IMR-90 (cell line): ENCODE data around the gene SRSF2. TPM values are rescaled to one million over a fixed set of nuclear protein-coding genes. Genes with fewer than 3 reads are reported as not detected.

Experiments used
- ATAC-seq: fragments of 200-7000 bp; cut with Tn5 transposase; 2 replicates; pipeline ENCODE4 v1.9.1; 2020; ENCODE audit warnings: low read depth, mild to moderate bottlenecking, moderate library complexity
- BruUV-seq: library from RNA; stranded (reverse); fragments of 400-500 nt; replicated peaks from 2 replicates; lab custom pipeline; 2021; lab: Mats Ljungman, UMichigan
- CTCF ChIA-PET: fragments of 300-600 bp; formaldehyde crosslinking; extraction: SDS; loops from one replicate; lab custom pipeline; 2021; ENCODE audit warnings: antibody characterized with exemption; lab: Yijun Ruan, JAX
- POLR2A ChIA-PET: fragments of 300-600 bp; sonication (Branson Sonifier 250); formaldehyde crosslinking; loops from one replicate; lab custom pipeline; 2022; ENCODE audit warnings: antibody characterized with exemption; ENCODE audit not compliant: unreplicated experiment; lab: Charles Lee
- DNase-seq: peaks from one replicate; pipeline ENCODE4 v3.0.0; 2013
- H2AFZ ChIP-seq: replicated peaks from 2 replicates; pipeline ENCODE3; 2013; ENCODE audit warnings: low read length, mild to moderate bottlenecking; ENCODE audit not compliant: poor library complexity
- H2AK5ac ChIP-seq: 2 replicates; pipeline ENCODE4 v1.6.1; 2013; ENCODE audit warnings: low read depth, low read length, inconsistent platforms
- H2AK9ac ChIP-seq: replicated peaks from 2 replicates; pipeline ENCODE3; 2013; ENCODE audit warnings: mild to moderate bottlenecking, low read depth, low read length, moderate library complexity; ENCODE audit not compliant: poor library complexity
- H2BK120ac ChIP-seq: 2 replicates; pipeline ENCODE4 v1.6.1; 2013; ENCODE audit warnings: low read depth, low read length, inconsistent platforms
- H2BK15ac ChIP-seq: 3 replicates; pipeline ENCODE4 v1.6.1; 2013; ENCODE audit warnings: low read depth, low read length, inconsistent platforms
- H2BK20ac ChIP-seq: 2 replicates; pipeline ENCODE4 v1.6.1; 2013; ENCODE audit warnings: low read depth, mild to moderate bottlenecking, inconsistent platforms, low read length, moderate library complexity
- H2BK5ac ChIP-seq: 2 replicates; pipeline ENCODE4 v1.6.1; 2013; ENCODE audit warnings: mild to moderate bottlenecking, low read depth, low read length, inconsistent platforms; ENCODE audit not compliant: poor library complexity, severe bottlenecking
- H3K14ac ChIP-seq: replicated peaks from 2 replicates; pipeline ENCODE4 v1.6.1; 2013; ENCODE audit warnings: low read depth, low read length, inconsistent platforms
- H3K18ac ChIP-seq: 2 replicates; pipeline ENCODE4 v1.6.1; 2013; ENCODE audit warnings: low read depth, low read length, control low read depth
- H3K23ac ChIP-seq: 2 replicates; pipeline ENCODE4 v1.6.1; 2013; ENCODE audit warnings: low read depth, low read length, inconsistent platforms
- H3K27ac ChIP-seq: 2 replicates; pipeline ENCODE4 v1.5.1; 2013; ENCODE audit warnings: mild to moderate bottlenecking, control low read depth, low read length; ENCODE audit not compliant: insufficient read depth
- H3K27me3 ChIP-seq: 2 replicates; pipeline ENCODE4 v1.6.1; 2013; ENCODE audit warnings: low read length; ENCODE audit not compliant: control insufficient read depth, insufficient read depth
- H3K36me3 ChIP-seq: 2 replicates; pipeline ENCODE4 v1.6.1; 2013; ENCODE audit warnings: low read length, mixed read lengths; ENCODE audit not compliant: control insufficient read depth, insufficient read depth
- H3K4ac ChIP-seq: 2 replicates; pipeline ENCODE4 v1.6.1; 2013; ENCODE audit warnings: low read depth, low read length, inconsistent platforms
- H3K4me1 ChIP-seq: 2 replicates; pipeline ENCODE4 v1.6.1; 2013; ENCODE audit warnings: low read length, mixed read lengths; ENCODE audit not compliant: control insufficient read depth, insufficient read depth
- H3K4me2 ChIP-seq: 2 replicates; pipeline ENCODE4 v1.6.1; 2013; ENCODE audit warnings: low read depth, mild to moderate bottlenecking, control low read depth, low read length, moderate library complexity
- H3K4me3 ChIP-seq: 2 replicates; pipeline ENCODE4 v1.5.1; 2013; ENCODE audit warnings: low read depth, mild to moderate bottlenecking, control low read depth, low read length, moderate library complexity; ENCODE audit not compliant: insufficient read depth
- H3K56ac ChIP-seq: 2 replicates; pipeline ENCODE4 v1.6.1; 2013; ENCODE audit warnings: low read length, inconsistent platforms; ENCODE audit not compliant: insufficient read depth; ENCODE audit errors: extremely low read depth
- H3K79me1 ChIP-seq, 2 experiments: 2 replicates each; pipeline ENCODE4 v1.6.1; 2013; ENCODE audit warnings: low read length in 2 of 2, inconsistent platforms in 1 of 2, low read depth in 1 of 2
- H3K9ac ChIP-seq: 2 replicates; pipeline ENCODE4 v1.6.1; 2013; ENCODE audit warnings: low read depth, low read length, control low read depth
- H3K9me1 ChIP-seq: 2 replicates; pipeline ENCODE4 v1.6.1; 2013; ENCODE audit warnings: low read length, inconsistent platforms; ENCODE audit not compliant: insufficient read depth
- H3K9me3 ChIP-seq: 2 replicates; pipeline ENCODE4 v1.6.1; 2013; ENCODE audit warnings: low read length; ENCODE audit not compliant: control insufficient read depth, insufficient read depth
- H4K20me1 ChIP-seq: 2 replicates; pipeline ENCODE4 v1.6.1; 2013; ENCODE audit warnings: low read length, inconsistent platforms; ENCODE audit not compliant: insufficient read depth
- H4K5ac ChIP-seq: 2 replicates; pipeline ENCODE4 v1.6.1; 2013; ENCODE audit warnings: mild to moderate bottlenecking, low read depth, low read length, control low read depth
- H4K8ac ChIP-seq, 2 experiments: 2 replicates each; pipeline ENCODE4 v1.6.1; 2013; ENCODE audit warnings: low read depth in 2 of 2, low read length in 2 of 2, control low read depth in 1 of 2, inconsistent platforms in 1 of 2
- H4K91ac ChIP-seq: 2 replicates; pipeline ENCODE4 v1.6.1; 2013; ENCODE audit warnings: low read depth, low read length, inconsistent platforms; ENCODE audit not compliant: insufficient read depth
- BHLHE40 ChIP-seq: fragments of 150-350 bp; IDR thresholded peaks from 2 replicates; pipeline ENCODE4 v1.6.1; 2016; ENCODE audit warnings: mild to moderate bottlenecking, low read depth, low read length
- CEBPB ChIP-seq: IDR thresholded peaks from 2 replicates; pipeline ENCODE4 v1.6.1; 2012; ENCODE audit warnings: low read depth, low read length, improper control_type of control experiment
- CHD1 ChIP-seq: IDR thresholded peaks from 2 replicates; pipeline ENCODE4 v1.6.1; 2012; ENCODE audit warnings: low read depth, low read length, improper control_type of control experiment
- ELK1 ChIP-seq: fragments of 150-350 bp; IDR thresholded peaks from 2 replicates; pipeline ENCODE4 v1.6.1; 2016; ENCODE audit warnings: low read depth, mild to moderate bottlenecking, low read length, moderate library complexity, borderline replicate concordance
- FOS ChIP-seq: fragments of 150-350 bp; IDR thresholded peaks from 2 replicates; pipeline ENCODE4 v1.6.1; 2016; ENCODE audit warnings: low read depth, low read length
- MAFK ChIP-seq: IDR thresholded peaks from 2 replicates; pipeline ENCODE4 v1.6.1; 2012; ENCODE audit warnings: low read depth, low read length, improper control_type of control experiment
- MAZ ChIP-seq: IDR thresholded peaks from 2 replicates; pipeline ENCODE4 v1.6.1; 2012; ENCODE audit warnings: low read depth, mild to moderate bottlenecking, low read length, improper control_type of control experiment, moderate library complexity, borderline replicate concordance
- POLR2A ChIP-seq: IDR thresholded peaks from 2 replicates; pipeline ENCODE4 v1.6.1; 2012; ENCODE audit warnings: mild to moderate bottlenecking, low read depth, low read length
- RAD21 ChIP-seq: IDR thresholded peaks from 2 replicates; pipeline ENCODE4 v1.6.1; 2012; ENCODE audit warnings: low read length, improper control_type of control experiment
- RCOR1 ChIP-seq: IDR thresholded peaks from 2 replicates; pipeline ENCODE4 v1.6.1; 2012; ENCODE audit warnings: mild to moderate bottlenecking, low read length, improper control_type of control experiment; ENCODE audit not compliant: insufficient replicate concordance
- SMC3 ChIP-seq: fragments of 150-350 bp; IDR thresholded peaks from 2 replicates; pipeline ENCODE4 v1.6.1; 2016; ENCODE audit warnings: low read depth, mild to moderate bottlenecking, antibody characterized with exemption, low read length, moderate library complexity
- WGBS, 2 experiments: methylation state at CpG; one replicate each; pipeline versions ENCODE4 v1.1.5 to v1.1.7; 2013; ENCODE audit warnings: missing lambda C conversion rate in 2 of 2; ENCODE audit not compliant: insufficient read length in 1 of 2; ENCODE audit errors: extremely low coverage in 2 of 2; 5-methylcytosine and 5-hydroxymethylcytosine counted together
- dilution Hi-C: fragments of 300-500 bp; cut with HindIII; formaldehyde crosslinking; loops from one replicate; pipeline ENCODE4 v1.14.3; 2018; ENCODE audit warnings: low sequenced_read_pairs; ENCODE audit not compliant: unreplicated experiment
- in situ Hi-C: fragments of 300-500 bp; cut with MboI; formaldehyde crosslinking; loops from 3 replicates; pipeline ENCODE4 v1.14.3; 2019; ENCODE audit warnings: low sequenced_read_pairs, inconsistent platforms, mixed read lengths
- intact Hi-C: fragments of 100-400 bp; cut with micrococcal nuclease; formaldehyde crosslinking; loops from 2 replicates; pipeline ENCODE4 v1.10.0; 2022
- polyA plus RNA-seq, 3 experiments: library from polyadenylated mRNA; depleted of rRNA; stranded (reverse); fragments of >200 nt; gene quantifications; 2 replicates each; pipeline ENCODE4 v1.2.3, GENCODE V29; 2012; ENCODE audit warnings: low replicate concordance in 1 of 3
- total RNA-seq: library from RNA; depleted of rRNA; stranded (reverse); fragments of >200 nt; gene quantifications from 2 replicates; pipeline ENCODE4 v1.2.3, GENCODE V29; 2012

SRSF2 gene
- total and polyA plus RNA-seq, 2 of the 4 experiments (the other 2 are of a cell fraction): 98.0 to 296 TPM

GRCh38 chr17:76716839-76717215 lies 20.3 kb downstream of the SRSF2 start:
- Histone ChIP-seq H2AFZ (no peak overlapping the region), H3K23ac (peak overlapping the region; percentile 92; the same call in 1 of the 2 replicates), H3K4ac (peak overlapping the region; percentile 88), H4K20me1 (peaks cover 44% of the 10 kb centered on the region), H2BK120ac (peak overlapping the region; percentile 89), H3K36me3 (peaks cover 50% of the 10 kb centered on the region), H3K27ac (peak overlapping the region; percentile 86), H3K18ac (peak overlapping the region; percentile 59), H2AK5ac (peak overlapping the region; percentile 88), H3K4me3 (no peak overlapping the region), H3K14ac (peak overlapping the region; percentile 83), H4K5ac (peak overlapping the region; percentile 24), H3K9me3 (no peaks in the 10 kb centered on the region), H2BK20ac (peak overlapping the region; percentile 80), H3K4me2 (peak overlapping the region; percentile 20), H3K9me1 (peaks cover 7% of the 10 kb centered on the region), H3K56ac (peak overlapping the region; percentile 79), H4K8ac (peak overlapping the region; percentile 25 to 94), H3K9ac (peak overlapping the region; percentile 9; the same call in 1 of the 2 replicates), H2BK15ac (peak overlapping the region; percentile 11; the same call in 2 of the 3 replicates), H3K4me1 (peaks cover 12% of the 10 kb centered on the region), H3K79me1 (peaks cover 48 to 79% of the 10 kb centered on the region in 2 experiments), H4K91ac (peak overlapping the region; percentile 70), H3K27me3 (no peaks in the 10 kb centered on the region), H2BK5ac (peak overlapping the region; percentile 87), H2AK9ac (peak overlapping the region; percentile 95)
- BruUV-seq: no TSS peak
- CTCF ChIA-PET: interaction anchor here (0.9 kb wide), 1 partner anchor 35 kb away, joined by 4 read pairs; no protein-coding TSS in a partner anchor
- dilution Hi-C loops: no loop called here
- ATAC-seq: peak; percentile 66
- in situ Hi-C loops: no loop called here
- intact Hi-C loops: loop anchor here (1.0 kb wide), 1 partner anchor 9 kb away; the partner anchor contains the start of genes JMJD6 and METTL23
- POLR2A ChIA-PET: interaction anchor here (0.6 to 1.2 kb wide), 3 partner anchors 9 to 20 kb away, joined by 3 read pairs; partner anchors contain the start of genes JMJD6 and METTL23
- peak; percentile 93 for DNase-seq
- TF ChIP-seq CEBPB (peak; percentile 83), BHLHE40 (peak; percentile 13; the same call in 1 of the 2 replicates), MAZ (peak; percentile 29; the same call in 1 of the 2 replicates), ELK1 (no peak), MAFK (no peak), CHD1 (no peak), RCOR1 (no peak), FOS (peak; percentile 19; the same call in 1 of the 2 replicates), SMC3 (no peak), POLR2A (peak; percentile 58), RAD21 (no peak)
- WGBS, 2 experiments: no CpG with 5 or more reads among the region's 6 CpGs
